ENCODE results near the gene TXNRD3.
A peak's percentile ranks its signal among the peaks of the same experiment; 100 is the strongest.

The TXNRD3 gene

DNA sequence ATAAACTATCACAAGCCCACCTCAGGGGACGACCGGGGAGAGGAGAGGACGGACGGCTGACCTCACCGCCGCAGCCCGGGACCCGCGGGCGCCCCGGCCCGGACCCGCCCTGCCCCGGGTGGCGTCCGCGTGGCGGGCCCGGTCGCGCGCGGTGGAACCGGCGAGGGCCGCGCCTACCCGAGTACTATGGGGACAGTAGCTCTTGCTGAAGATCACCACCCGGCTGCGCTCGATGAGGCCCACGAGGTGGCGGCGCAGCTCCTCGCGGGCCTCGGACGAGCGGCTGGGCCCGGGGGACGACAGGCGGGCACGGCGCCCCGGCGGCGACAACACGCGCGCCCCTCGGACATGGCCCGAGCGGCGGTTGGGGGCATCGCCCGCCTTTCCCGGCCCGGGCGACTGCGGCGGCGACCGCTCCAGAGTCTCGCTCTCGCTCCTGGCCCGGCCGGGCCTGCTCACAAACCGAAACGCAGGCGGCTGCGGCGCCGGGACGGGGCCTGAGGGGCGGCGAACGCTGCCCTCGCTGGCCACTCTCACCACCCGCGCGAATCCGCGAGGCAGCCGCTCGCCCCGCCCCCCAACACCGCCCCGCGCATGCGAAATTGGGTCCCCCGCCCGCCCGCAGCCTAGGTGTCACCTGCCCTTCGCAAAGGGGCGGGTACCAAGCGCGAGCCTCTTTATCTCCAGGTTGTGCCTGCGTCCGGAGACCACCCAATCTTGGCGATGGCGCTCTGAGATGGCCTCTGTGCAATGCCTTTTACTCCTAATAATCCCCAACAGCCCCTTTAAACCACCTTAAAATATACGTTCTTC is at the start of gene TXNRD3:
Gene TXNRD3 (minus strand): TSS at position 554 of the 813 bp plus-strand sequence.
- peak; percentile 87 for DNase-seq

DNA sequence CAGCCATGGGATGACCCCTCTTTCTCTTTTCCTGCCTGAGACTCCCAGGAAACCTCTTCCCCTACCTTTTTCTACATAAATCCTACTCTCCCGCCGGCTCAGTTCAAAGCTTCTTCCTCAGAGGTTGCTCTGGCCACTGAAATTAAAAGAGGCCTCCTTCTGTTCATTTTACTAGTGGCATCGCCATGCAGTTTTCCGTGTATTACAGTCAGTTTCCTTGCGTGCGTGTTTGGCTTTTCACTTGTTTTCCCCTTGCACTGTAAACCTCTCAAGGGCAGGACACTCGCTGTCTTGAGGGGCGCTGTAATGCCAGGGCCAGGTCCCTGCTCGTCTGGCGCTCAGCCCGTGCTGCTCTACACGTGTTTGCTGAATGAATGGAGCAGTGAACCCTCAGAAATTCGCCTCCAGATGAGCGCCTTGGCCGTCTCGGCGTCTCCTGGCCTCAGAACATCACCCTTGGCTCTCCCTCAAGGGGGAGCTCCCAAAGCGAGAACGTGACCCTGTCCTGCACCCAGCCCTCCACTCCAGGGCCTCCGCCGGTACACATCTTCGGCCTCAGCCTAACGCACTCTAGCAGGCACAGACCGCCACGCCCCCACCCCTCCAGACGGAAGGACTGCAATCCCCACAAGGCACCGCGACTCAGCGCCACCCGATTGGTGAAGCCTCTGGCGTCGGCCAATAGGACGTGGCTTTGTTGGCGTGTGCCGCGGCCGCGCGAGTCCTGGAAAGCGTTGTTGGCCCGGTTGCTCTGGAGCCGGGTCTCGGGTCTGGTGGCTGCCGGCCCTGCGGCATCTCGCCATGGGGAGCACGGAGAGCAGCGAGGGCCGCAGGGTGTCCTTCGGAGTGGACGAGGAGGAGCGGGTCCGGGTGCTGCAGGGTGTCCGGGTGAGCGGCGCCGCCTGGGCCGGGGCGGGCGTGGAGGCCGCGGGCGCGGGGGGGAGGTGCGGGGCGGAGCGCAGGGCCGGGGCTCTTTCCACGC is 48.9 kb upstream of the TXNRD3 start, which contains the start of gene CHCHD6:
Gene CHCHD6 (plus strand): TSS at position 729 of the 982 bp plus-strand sequence. CDS start 73 bp downstream, at position 802.
- peak; percentile 98 for DNase-seq

DNA sequence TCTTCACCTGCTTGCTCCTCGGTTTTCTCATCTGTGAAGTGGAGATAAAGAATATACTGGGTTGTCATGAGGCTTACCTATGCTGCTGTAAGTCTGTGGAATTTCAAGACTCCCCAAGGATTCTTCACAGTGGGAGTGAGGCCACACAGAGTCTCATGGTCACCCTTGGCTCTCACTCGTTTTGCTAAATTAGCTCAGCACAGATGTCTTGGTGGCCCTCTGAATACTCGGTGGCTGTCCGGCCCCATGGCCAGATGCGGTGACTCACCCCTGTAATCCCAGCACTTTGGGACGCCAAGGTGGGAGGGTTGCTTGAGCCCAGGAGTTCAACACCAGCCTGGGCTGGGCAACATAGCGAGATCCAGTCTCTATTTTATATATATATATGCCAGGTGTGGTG is 44.1 kb upstream of the TXNRD3 start:
- DNase-seq = no peak

DNA sequence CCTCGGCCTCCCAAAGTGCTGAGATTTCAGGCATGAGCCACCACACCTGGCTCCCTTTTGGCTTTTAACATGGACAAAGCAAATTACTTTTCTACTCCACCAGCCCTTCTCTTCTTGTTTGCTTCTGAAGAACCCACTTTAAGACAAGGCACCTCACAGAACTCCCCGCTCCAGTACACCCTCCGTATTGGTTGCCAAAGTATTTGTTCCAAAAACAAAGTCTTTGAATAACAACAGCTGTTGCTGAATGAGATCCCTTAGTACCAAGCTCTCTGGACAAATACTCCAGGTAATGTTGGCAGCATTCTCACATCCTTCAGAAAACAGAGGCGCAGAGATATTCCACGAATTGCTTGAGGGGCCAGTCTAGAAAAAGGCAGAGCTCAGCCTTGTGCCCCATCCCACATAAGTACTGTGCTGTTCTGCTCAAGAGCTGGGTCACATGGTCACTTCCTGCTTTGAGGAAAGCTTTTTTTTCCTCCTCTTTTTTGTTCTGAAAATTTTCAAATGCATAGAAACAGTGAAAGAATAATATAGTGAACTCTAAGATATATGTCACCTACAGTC is 41.9 kb upstream of the TXNRD3 start:
- no peak for DNase-seq

DNA sequence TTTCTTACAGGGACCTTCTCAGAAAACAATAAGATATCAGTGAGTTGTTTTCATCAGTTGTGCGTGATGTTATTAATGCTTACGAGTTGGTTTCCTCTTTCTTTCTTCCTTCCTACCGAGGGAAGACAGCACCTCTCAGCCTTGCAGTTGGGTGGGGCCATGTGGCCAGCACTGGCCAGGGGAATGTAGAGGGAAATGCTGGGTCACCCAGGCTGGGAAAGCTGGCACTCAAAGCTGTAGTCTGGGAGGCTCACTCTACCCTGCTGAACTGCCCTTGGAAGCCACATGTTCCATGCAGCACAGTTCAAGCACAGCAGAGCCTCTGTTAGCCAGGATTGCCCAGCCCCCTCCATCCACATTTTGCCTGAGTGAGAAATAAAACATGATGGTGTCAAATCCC is 39.0 kb upstream of the TXNRD3 start:
- no peak for DNase-seq

DNA sequence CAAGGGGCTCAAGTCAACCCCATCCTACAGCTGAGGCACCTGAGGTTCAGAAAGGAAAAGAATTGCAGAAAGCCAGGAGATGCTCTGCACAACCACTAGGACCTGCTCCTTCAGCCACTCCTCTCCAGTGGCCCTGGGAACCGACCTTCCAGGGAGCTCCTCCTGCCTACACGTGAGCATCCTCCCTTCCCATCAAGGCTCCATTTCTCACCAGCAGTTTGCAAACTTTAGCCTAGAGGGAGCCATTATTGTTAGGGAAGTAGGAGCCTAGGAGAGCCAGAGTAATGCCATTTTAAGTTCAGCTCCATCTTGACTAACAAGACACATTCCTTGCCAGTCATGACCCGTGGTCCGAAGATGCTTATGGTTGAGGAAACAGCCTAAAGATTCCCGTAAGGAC is 37.9 kb upstream of the TXNRD3 start:
- DNase-seq = no peak

DNA sequence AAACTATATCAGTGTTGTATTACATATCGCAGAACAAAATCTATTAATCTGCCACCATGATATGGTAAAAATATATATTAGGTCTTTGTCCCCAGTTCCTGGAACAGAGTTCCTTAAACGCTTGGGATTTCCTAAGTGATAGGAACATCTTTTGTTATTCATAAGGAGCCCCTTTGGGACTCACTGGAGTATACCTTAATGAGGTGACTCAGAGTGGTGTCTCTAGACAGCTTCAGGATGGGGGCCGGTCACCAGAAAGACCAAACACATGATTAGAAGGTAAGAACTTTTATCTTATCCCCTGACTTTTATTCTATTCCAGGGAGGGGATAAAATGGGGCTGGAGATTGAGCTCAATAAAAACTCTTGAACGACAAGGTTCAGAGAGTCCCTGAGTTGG is 36.8 kb upstream of the TXNRD3 start:
- no peak for DNase-seq

DNA sequence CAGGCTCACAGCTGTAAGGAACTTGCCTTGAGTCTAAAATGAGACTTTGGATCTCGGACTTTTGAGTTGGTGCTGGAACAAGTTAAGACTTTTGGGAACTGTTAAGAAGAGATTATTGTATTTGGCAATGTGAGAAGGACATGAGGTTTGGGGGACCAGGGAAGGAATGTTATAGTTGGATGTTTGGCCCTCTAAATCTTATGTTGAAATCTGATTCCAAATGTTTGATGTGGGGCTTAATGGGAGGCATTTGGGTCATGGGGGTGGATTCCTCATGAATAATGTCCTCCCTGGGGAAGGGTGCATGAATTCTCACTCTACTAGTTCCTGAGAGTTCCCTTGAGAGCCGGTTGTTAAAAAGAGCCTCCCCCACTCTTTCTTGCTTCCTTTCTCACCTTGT is 30.6 kb upstream of the TXNRD3 start:
- no peak for DNase-seq

DNA sequence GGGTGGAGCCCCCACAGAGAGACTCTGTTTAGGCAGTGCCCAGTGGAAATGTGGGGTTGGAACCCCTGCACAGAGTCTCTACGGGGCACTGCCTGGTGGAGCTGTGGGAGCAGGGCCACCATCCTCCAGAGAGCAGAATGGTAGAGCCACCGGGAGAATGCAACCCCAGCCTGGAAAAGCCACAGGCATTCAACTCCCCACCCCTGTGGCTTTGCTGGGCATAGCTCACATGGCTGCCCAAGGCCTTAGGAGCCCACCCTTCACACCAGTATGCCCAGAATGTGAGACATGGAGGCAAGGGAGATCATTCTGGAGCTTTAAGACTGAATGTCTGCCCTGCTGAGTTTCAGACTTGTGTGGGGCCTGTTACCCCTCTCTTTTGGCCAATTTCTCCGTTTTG is 30.1 kb upstream of the TXNRD3 start:
- DNase-seq = no peak

DNA sequence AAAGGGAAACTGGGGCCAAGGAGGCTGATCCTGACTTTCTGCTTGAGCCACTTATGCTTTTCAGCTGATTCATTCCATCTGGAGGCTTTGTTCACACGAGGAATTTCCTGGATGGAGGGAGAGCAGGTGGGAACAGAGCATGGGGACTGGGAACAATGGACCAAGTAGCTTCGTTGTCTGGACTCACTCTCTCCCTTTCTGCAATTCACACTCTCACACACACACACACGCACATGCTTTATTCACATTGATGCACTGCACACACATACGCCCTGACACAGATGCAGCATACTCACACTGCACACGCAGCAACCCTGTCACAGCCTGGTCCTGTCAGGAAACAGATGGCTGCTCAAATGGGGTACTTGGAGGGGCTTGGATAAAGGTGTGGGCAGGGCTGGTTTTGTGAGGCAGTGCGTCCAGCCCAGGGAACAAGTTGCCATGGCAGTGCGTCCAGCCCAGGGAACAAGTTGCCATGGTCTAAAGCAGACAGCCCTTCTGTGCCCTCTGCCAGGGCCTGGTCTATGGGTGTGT is 29.4 kb upstream of the TXNRD3 start:
- DNase-seq = no peak

DNA sequence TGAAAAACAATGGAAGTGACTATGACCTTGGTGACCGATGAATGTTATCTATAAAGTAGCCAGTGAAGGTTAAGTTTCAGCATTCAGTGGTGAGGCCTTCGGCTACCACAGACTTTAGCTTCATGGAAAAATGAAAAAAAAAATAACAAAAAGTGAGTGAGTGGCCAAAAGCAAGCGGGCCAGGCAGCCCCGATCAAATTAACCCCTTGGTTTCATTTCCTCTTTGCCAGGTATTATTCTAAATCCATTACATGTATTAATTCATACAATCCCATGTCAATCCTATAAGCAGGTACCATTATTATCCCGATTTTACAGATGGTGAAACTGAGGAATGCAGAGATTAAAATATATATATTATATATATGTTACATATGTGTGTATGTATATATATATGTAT is 28.1 kb upstream of the TXNRD3 start:
- DNase-seq = no peak

DNA sequence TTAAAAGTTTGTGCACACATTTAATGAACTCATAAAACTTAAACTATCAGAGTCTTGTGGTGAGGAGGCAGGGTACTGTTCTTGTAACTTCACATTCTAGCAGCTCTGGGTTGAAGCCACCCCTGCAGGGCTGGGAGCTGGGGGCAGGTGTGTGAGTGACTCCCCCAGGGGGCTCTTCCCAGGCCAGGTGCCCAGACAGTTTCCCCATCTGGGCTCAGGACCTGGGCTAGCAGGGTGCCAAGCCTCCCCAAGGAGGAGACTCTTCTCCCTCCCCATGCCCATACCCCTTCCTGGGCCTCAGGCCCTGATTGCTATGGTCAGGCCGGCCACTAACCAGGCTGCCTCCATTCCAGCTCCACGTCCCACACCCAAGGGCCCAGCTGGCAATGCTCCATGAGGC is 27.1 kb upstream of the TXNRD3 start:
- DNase-seq = no peak

DNA sequence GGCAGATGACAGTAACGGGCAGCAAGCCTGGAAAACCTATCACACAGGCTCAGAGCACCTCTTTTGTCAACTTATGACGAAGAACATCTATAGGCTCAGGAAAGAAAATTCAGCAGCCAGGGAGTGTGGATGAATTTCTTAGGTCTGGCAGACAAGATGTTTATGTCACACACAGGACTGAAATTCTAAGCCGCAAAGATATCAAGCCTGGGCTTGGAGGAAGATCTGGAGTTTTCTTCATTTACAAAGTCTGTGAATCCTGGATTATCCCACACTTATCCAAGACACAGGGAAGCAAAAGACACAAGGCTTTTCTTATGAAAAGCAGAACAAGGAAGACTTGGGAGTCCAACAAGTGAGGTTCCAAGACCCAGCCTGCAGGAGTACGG is 25.7 kb upstream of the TXNRD3 start:
- no peak for DNase-seq

DNA sequence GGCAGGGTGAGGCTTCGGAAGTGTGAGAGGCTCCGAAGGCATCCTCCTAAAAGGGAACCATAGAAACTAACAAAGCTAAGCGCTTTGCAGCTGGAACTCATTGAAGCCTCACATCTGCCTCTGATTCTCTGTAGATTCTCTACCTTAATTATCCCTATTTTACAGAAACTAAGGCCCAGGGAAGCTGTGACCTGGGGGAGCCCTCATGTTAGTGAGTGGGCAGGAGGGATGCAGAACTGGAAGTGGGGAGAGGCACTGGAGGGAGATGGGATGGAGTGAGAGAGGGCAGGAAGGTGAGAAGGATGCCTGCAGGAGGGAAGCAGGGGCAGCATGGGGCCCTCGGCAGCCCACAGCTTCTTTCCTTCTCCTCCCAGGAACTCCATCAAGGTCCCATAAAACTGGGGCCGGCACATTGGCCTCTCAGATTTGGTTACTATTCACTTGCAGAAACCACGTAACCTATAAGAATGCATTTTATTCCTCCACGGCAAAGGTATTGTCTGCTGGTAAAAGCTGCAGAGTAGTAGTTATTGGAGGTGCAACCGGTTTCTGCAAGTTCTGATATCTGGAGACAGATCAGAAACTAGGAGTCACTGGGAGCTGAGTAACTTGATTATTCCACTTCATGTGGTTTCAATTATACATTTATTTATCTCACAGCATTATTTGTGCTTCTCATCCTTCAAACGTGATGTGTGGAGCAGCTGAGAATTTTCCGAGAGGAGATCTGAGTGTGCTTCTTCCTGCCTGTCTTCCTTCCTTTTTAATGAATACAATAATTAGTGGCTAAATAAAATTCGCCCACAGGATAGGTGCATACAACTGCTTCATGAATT is 25.1 kb upstream of the TXNRD3 start:
- DNase-seq = no peak

DNA sequence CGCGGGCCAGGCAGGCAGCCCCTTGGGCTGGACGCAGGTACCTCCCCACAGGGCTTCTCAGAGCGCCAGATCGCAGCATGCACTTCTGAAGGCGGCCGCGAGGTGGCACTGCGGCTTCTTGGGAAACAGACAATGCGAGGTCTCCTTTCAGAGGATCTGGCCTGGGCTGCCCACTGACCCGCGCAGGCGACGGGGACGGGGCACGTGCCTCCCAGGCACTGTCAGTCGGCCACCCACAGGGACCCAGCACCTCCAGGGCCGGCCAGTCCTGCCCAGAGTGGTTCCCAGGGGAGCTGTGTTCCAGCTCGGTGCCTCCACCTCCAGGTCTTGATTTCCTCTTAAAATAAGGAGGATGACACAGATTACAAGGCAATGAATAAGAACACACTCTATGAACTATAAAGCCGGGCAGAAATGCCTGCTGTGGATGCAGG is 24.4 kb upstream of the TXNRD3 start:
- peak; percentile 82 for DNase-seq

DNA sequence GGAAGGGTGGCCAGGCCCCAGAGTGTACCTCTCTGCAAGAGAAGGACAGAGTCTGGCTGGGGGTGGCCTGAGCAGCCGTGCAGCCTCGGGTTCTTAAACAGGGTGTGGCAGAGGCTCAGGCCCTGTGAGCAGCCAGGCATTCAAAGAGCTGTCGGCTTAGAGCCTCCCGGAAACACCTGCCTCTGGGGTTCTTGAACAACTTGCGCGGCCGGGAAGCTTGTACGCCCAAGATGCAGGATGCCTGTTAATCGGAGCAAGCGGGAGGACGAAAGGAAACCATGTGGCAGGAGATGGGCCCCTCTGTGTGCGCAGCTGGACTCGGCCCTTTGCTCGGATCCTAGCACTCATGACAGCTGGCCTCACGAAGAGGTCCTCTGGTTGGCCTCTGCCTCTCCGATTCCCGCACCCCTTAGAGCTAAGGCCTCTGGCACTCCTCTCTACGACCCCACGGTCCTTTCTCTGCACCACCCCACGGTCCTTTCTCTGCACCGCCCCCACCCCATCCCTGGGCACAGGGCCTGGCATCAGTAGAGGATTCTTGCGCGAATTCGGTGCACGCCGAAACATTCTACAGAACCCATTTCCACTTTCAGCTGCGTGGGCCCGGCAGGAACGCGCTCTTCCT is 23.9 kb upstream of the TXNRD3 start:
- DNase-seq = no peak

DNA sequence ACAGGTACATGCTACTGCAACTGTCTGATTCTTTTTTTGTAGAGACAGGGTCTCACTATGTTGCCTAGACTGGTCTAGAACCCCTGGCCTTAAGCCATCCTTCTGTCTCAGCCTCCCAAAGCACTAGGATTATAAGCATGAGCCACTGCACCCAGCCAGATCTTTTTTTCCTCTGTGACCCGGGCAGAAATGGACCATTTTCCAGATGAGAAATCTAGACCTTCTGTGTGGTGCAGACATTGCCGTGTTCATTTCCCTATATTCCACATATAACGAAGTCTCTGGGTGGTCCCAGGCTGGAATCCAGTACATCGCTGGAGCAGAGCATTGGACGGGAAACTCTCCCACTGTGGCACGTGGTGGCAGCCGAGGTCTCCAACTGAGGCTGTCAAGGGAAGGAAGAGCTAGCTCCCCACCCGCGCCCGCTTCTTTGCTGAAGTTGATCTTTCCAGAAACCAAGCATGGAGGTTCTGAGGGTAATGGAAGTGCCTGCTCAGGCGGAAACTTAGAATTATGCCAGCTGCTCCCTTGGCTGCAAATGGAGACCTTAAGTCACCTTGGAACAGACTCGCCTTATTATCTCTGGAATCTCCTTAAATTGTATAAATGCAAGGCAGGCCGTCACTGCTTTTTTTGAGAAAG is 23.1 kb upstream of the TXNRD3 start:
- DNase-seq = no peak

DNA sequence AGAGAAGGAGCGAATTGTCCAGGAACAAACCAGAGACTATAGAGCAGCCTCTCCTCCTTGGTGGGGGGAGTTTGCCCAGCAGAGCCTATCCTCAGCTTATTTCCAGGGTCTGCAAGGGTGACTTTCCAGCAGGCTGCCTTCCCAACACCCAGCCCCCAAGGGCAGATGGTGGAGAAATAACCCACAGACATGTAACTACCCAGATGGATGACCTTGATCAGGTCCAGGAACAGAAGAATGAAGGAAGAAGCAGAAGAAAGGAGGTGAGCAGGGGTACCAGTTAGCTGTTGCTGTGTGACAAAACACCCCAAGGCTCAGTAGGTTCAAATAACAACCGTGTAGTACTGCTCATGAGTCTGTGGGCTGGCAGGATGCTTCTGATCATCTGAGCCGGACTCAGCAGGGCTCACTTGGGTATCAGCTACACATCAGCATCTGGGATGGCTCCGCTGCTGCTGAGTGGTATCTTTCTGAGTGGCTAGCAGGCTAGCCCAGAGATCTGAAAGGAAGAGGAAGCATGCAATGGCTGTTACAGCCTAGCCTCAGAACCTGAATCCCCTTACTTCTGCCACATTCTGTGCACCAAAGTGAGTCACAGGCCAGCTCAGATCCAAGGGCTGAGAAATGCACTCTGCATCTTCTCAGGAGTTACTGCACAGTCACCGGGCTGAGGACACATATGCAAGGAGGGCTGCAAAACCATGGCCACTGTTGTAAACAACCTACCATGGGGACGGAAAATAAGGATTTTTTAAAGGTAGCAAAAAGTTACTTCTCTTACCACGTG is 22.2 kb upstream of the TXNRD3 start:
- no peak for DNase-seq

DNA sequence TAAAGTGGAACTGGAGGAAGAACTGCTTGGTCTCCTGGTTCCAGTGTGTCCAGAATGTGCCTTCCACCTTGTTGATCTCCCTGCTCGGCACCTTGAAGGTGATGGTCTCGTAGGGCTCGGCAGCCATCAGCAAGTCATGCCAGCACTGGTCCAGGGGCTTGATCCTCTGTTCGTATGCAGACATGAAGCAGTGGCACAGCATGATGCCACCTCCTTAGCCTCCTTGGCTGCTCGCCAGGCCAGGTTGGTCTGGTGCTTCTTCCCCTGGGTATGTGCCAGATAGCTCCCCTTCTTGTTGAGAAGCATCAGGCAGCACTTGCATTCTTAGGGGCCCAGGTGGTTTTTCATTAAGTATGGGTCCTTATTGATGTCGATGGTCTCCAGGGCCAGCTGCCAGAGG is 17.8 kb upstream of the TXNRD3 start:
- no peak for DNase-seq

DNA sequence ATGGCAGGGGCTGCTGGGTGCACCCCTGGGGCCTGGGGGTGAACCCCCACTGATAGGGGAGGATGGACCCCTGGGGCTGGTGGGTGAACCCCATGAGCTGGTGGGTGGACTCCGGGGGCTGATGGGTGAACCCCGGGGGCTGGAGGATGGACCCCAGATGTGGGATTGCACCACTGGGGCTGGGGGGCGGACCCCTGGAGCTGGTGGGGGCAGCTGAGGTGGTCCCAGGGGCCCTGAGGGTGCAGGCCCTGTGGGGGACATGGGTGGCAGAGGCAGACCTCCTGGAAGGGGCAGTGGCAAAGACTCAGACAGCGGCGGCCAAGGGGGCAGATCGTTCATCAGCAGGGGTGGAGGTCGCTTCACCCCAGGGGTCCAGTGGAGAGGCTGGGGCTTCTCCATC is 17.4 kb upstream of the TXNRD3 start:
- DNase-seq = no peak
